GM23338 (cell line): Measurements from ENCODE around the gene ASAP2. TPM values are rescaled to one million over a fixed set of nuclear protein-coding genes. Genes with fewer than 3 reads are reported as not detected.

ENCODE experiments used
- ATAC-seq: fragments of 200-7000 bp; cut with Tn5 transposase; 3 replicates; pipeline ENCODE4 v1.9.1; 2020
- DNase-seq: peaks from one replicate; pipeline ENCODE4 v3.0.0-alpha.2; 2015; ENCODE audit warnings: low spot score
- H2AFZ ChIP-seq: fragments of 200-600 bp; sonication (generic); 2 replicates; pipeline ENCODE4 v1.8.0; 2016; ENCODE audit warnings: antibody characterized with exemption, mild to moderate bottlenecking, moderate library complexity
- H3F3A ChIP-seq: fragments of 200-600 bp; sonication (generic); replicated peaks from 2 replicates; pipeline ENCODE4 v1.8.0; 2017; ENCODE audit warnings: antibody characterized with exemption, mixed run types, low read depth
- H3K27ac ChIP-seq: fragments of 200-600 bp; sonication (generic); 2 replicates; pipeline ENCODE4 v1.6.1; 2016; ENCODE audit warnings: low read depth
- H3K27me3 ChIP-seq: fragments of 200-600 bp; sonication (generic); 2 replicates; pipeline ENCODE4 v1.8.0; 2016; ENCODE audit warnings: mild to moderate bottlenecking, mixed run types, moderate library complexity; ENCODE audit not compliant: insufficient read depth
- H3K36me3 ChIP-seq: fragments of 200-600 bp; sonication (generic); 2 replicates; pipeline ENCODE4 v1.8.0; 2016; ENCODE audit warnings: mild to moderate bottlenecking; ENCODE audit not compliant: insufficient read depth
- H3K4me1 ChIP-seq: fragments of 200-600 bp; sonication (generic); 2 replicates; pipeline ENCODE4 v1.8.0; 2016; ENCODE audit warnings: mild to moderate bottlenecking, moderate library complexity; ENCODE audit not compliant: insufficient read depth
- H3K4me2 ChIP-seq: fragments of 200-600 bp; sonication (generic); 2 replicates; pipeline ENCODE4 v1.7.1; 2017; ENCODE audit warnings: mixed run types
- H3K4me3 ChIP-seq: fragments of 200-600 bp; sonication (generic); 2 replicates; pipeline ENCODE4 v1.6.1; 2016; ENCODE audit warnings: mixed run types
- H3K79me2 ChIP-seq: fragments of 200-600 bp; sonication (generic); replicated peaks from 2 replicates; pipeline ENCODE4 v1.8.0; 2017; ENCODE audit warnings: mild to moderate bottlenecking; ENCODE audit not compliant: insufficient read depth
- H3K9me2 ChIP-seq: fragments of 200-600 bp; sonication (generic); 2 replicates; pipeline ENCODE4 v1.8.0; 2017; ENCODE audit not compliant: insufficient read depth
- H4K20me1 ChIP-seq: fragments of 200-600 bp; sonication (generic); replicated peaks from 2 replicates; pipeline ENCODE4 v1.8.0; 2017; ENCODE audit warnings: mild to moderate bottlenecking; ENCODE audit not compliant: insufficient read depth
- H3K27ac Mint-ChIP-seq: 2 replicates; pipeline ENCODE4 v1.8.0; 2020; ENCODE audit warnings: inconsistent platforms, mild to moderate bottlenecking, moderate library complexity, mixed read lengths
- H3K27me3 Mint-ChIP-seq: 3 replicates; pipeline ENCODE4 v1.8.0; 2022; ENCODE audit warnings: low read depth, mild to moderate bottlenecking, moderate library complexity, mixed read lengths, inconsistent platforms; ENCODE audit not compliant: insufficient read depth, poor library complexity
- H3K36me3 Mint-ChIP-seq: 3 replicates; pipeline ENCODE4 v1.8.0; 2021; ENCODE audit warnings: low read depth, mild to moderate bottlenecking, inconsistent platforms, moderate library complexity, mixed read lengths
- H3K4me1 Mint-ChIP-seq: 3 replicates; pipeline ENCODE4 v1.8.0; 2020; ENCODE audit warnings: mild to moderate bottlenecking, inconsistent platforms, mixed read lengths
- H3K4me3 Mint-ChIP-seq: 3 replicates; pipeline ENCODE4 v1.8.0; 2021; ENCODE audit warnings: moderate library complexity, mild to moderate bottlenecking, inconsistent platforms, mixed read lengths
- H3K9me3 Mint-ChIP-seq: 3 replicates; pipeline ENCODE4 v1.8.0; 2020; ENCODE audit warnings: moderate library complexity, mild to moderate bottlenecking, inconsistent platforms, mixed read lengths
- CREB1 ChIP-seq: fragments of 250-450 bp; sonication (Bioruptor Pico); IDR thresholded peaks from 2 replicates; pipeline ENCODE4 v1.5.0; 2020; ENCODE audit warnings: low read depth, mild to moderate bottlenecking, moderate library complexity
- EZH2 ChIP-seq: fragments of 200-600 bp; sonication (generic); IDR thresholded peaks from one replicate; pipeline ENCODE4 v1.8.0; 2017; ENCODE audit warnings: antibody characterized with exemption, mild to moderate bottlenecking, low read depth; ENCODE audit not compliant: unreplicated experiment
- JUNB ChIP-seq: IDR thresholded peaks from one replicate; pipeline ENCODE4 v1.6.1; 2016; ENCODE audit warnings: antibody characterized with exemption; ENCODE audit not compliant: unreplicated experiment
- NANOG ChIP-seq: IDR thresholded peaks from 2 replicates; pipeline ENCODE4 v1.6.1; 2016; ENCODE audit warnings: antibody characterized with exemption, borderline replicate concordance
- POLR2AphosphoS5 ChIP-seq: IDR thresholded peaks from 2 replicates; pipeline ENCODE4 v1.6.1; 2016; ENCODE audit warnings: antibody characterized with exemption, low read depth
- STAT1 ChIP-seq: IDR thresholded peaks from one replicate; pipeline ENCODE4 v1.6.1; 2016; ENCODE audit warnings: antibody characterized with exemption; ENCODE audit not compliant: unreplicated experiment
- ZNF114 ChIP-seq: fragments of 250-450 bp; sonication (Bioruptor Pico); IDR thresholded peaks from 2 replicates; pipeline ENCODE4 v1.5.0; 2020; ENCODE audit warnings: mild to moderate bottlenecking, moderate library complexity
- ZNF331 ChIP-seq: fragments of 250-450 bp; sonication (Bioruptor Pico); IDR thresholded peaks from 2 replicates; pipeline ENCODE4 v1.5.0; 2020; ENCODE audit warnings: low read depth, mild to moderate bottlenecking, moderate library complexity
- polyA plus RNA-seq: library from polyadenylated mRNA; unstranded; fragments of >200 nt; fragmentation: Nextera tagmentation; extraction: Ambion mirVana; gene quantifications from 2 replicates; pipeline ENCODE4 v1.2.1, GENCODE V29; 2016
- total RNA-seq: library from RNA; depleted of rRNA; stranded (reverse); fragments of >200 nt; shearing (Covaris generic); gene quantifications from 2 replicates; pipeline ENCODE4 v1.2.3, GENCODE V29; 2014
- TF ChIP-seq, protein P1 (sequence below): IDR thresholded peaks from one replicate; pipeline ENCODE4 v1.6.1; 2018; ENCODE audit warnings: antibody characterized with exemption; ENCODE audit not compliant: unreplicated experiment
- TF ChIP-seq, protein P2 (sequence below), 2 experiments: fragments of 200-600 bp in 1 of 2; sonication (generic) in 1 of 2; conservative IDR thresholded peaks; 2 replicates each; pipeline versions ENCODE4 v1.5.1 to v1.6.1; 2016 to 2017; ENCODE audit warnings: antibody characterized with exemption in 2 of 2, low read depth in 2 of 2, mild to moderate bottlenecking in 2 of 2, moderate library complexity in 1 of 2
- TF ChIP-seq, protein P3 (sequence below): fragments of 250-450 bp; sonication (Bioruptor Pico); IDR thresholded peaks from 2 replicates; pipeline ENCODE4 v1.5.0; 2020; ENCODE audit warnings: mild to moderate bottlenecking, moderate library complexity
- TF ChIP-seq, protein P4 (sequence below): IDR thresholded peaks from 2 replicates; pipeline ENCODE4 v1.6.1; 2016; ENCODE audit warnings: antibody characterized with exemption

Gene ASAP2
- total and polyA plus RNA-seq, 2 experiments from 2014 or later, result 2.6 to 15.6 TPM

DNA sequence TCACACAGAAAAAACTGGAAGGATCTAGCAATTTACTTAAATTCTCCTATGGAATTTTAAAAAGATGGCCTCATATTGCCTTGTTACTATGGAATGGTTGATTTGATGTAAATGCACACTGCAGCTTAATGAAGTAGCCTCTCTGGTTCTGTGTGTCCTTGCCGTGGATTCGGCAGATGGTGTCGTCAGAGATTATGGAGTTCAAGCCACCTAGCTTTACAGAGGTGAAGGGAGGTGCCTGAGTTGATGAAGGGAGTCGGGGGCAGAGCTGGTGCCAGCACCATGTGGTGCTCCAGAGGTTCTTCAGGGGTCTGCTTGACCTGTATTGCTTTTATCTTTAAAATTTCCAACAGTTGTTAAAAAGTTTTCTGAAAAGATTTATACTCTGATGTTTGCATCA, 48.8 kb downstream of the ASAP2 start (continued):
- TF ChIP-seq, protein P1, sequence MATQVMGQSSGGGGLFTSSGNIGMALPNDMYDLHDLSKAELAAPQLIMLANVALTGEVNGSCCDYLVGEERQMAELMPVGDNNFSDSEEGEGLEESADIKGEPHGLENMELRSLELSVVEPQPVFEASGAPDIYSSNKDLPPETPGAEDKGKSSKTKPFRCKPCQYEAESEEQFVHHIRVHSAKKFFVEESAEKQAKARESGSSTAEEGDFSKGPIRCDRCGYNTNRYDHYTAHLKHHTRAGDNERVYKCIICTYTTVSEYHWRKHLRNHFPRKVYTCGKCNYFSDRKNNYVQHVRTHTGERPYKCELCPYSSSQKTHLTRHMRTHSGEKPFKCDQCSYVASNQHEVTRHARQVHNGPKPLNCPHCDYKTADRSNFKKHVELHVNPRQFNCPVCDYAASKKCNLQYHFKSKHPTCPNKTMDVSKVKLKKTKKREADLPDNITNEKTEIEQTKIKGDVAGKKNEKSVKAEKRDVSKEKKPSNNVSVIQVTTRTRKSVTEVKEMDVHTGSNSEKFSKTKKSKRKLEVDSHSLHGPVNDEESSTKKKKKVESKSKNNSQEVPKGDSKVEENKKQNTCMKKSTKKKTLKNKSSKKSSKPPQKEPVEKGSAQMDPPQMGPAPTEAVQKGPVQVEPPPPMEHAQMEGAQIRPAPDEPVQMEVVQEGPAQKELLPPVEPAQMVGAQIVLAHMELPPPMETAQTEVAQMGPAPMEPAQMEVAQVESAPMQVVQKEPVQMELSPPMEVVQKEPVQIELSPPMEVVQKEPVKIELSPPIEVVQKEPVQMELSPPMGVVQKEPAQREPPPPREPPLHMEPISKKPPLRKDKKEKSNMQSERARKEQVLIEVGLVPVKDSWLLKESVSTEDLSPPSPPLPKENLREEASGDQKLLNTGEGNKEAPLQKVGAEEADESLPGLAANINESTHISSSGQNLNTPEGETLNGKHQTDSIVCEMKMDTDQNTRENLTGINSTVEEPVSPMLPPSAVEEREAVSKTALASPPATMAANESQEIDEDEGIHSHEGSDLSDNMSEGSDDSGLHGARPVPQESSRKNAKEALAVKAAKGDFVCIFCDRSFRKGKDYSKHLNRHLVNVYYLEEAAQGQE, result no peak
- TF ChIP-seq CREB1 (no peak), EZH2 (no peak), JUNB (no peak), NANOG (no peak)

DNA sequence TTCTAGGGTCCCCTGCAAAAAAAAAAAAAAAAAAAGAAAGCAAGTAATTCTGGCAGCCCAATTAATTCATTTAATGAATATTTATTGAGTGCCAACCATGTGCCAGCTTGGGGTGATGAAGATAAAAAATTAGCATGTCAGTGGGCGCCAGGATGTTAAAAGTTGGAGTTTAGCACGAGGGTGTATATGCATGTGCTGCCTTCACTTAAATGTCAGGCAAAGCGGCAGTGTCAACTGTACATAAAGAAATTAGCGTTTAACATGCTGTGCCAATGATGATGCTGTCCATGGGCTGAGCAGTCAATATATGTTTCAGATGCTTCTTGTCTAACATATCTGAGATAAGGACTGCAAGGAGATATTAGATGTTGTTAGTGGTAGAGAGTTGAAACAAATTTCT, 49.5 kb downstream of the ASAP2 start:
- no peaks in the 10 kb centered on the region for H3F3A ChIP-seq
- H3K36me3 ChIP-seq, result no peaks in the 10 kb centered on the region
- H3K4me3 ChIP-seq, result no peak overlapping the region
- no peak for DNase-seq
- H3K27ac ChIP-seq, result peak overlapping the region; percentile 75; the same call in 1 of the 2 replicates
- Mint-ChIP-seq H3K27me3 (peaks cover 12% of the 10 kb centered on the region), H3K9me3 (no peaks in the 10 kb centered on the region), H3K4me3 (no peak overlapping the region), H3K27ac (no peak overlapping the region), H3K4me1 (peaks cover 60% of the 10 kb centered on the region), H3K36me3 (no peaks in the 10 kb centered on the region)
- peaks cover 72% of the 10 kb centered on the region for H3K79me2 ChIP-seq
- no peaks in the 10 kb centered on the region for H3K27me3 ChIP-seq
- peaks cover 28% of the 10 kb centered on the region for H4K20me1 ChIP-seq
- H3K9me2 ChIP-seq, result no peaks in the 10 kb centered on the region
- peak overlapping the region; percentile 32; the same call in 1 of the 2 replicates for H3K4me2 ChIP-seq
- H2AFZ ChIP-seq, result no peak overlapping the region
- peaks cover 31% of the 10 kb centered on the region for H3K4me1 ChIP-seq
- ATAC-seq, result no peak
- TF ChIP-seq JUNB, result no peak
- no peak for TF ChIP-seq NANOG
- no peak for TF ChIP-seq ZNF331 (CRISPR knock-in tag)
- no peak for TF ChIP-seq ZNF114 (CRISPR knock-in tag)
- TF ChIP-seq, protein P2, sequence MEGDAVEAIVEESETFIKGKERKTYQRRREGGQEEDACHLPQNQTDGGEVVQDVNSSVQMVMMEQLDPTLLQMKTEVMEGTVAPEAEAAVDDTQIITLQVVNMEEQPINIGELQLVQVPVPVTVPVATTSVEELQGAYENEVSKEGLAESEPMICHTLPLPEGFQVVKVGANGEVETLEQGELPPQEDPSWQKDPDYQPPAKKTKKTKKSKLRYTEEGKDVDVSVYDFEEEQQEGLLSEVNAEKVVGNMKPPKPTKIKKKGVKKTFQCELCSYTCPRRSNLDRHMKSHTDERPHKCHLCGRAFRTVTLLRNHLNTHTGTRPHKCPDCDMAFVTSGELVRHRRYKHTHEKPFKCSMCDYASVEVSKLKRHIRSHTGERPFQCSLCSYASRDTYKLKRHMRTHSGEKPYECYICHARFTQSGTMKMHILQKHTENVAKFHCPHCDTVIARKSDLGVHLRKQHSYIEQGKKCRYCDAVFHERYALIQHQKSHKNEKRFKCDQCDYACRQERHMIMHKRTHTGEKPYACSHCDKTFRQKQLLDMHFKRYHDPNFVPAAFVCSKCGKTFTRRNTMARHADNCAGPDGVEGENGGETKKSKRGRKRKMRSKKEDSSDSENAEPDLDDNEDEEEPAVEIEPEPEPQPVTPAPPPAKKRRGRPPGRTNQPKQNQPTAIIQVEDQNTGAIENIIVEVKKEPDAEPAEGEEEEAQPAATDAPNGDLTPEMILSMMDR (conservative IDR thresholded peaks at IDR 0.05; ENCODE audit: low read depth in 2 of 2), result no peak
- TF ChIP-seq, protein P3, sequence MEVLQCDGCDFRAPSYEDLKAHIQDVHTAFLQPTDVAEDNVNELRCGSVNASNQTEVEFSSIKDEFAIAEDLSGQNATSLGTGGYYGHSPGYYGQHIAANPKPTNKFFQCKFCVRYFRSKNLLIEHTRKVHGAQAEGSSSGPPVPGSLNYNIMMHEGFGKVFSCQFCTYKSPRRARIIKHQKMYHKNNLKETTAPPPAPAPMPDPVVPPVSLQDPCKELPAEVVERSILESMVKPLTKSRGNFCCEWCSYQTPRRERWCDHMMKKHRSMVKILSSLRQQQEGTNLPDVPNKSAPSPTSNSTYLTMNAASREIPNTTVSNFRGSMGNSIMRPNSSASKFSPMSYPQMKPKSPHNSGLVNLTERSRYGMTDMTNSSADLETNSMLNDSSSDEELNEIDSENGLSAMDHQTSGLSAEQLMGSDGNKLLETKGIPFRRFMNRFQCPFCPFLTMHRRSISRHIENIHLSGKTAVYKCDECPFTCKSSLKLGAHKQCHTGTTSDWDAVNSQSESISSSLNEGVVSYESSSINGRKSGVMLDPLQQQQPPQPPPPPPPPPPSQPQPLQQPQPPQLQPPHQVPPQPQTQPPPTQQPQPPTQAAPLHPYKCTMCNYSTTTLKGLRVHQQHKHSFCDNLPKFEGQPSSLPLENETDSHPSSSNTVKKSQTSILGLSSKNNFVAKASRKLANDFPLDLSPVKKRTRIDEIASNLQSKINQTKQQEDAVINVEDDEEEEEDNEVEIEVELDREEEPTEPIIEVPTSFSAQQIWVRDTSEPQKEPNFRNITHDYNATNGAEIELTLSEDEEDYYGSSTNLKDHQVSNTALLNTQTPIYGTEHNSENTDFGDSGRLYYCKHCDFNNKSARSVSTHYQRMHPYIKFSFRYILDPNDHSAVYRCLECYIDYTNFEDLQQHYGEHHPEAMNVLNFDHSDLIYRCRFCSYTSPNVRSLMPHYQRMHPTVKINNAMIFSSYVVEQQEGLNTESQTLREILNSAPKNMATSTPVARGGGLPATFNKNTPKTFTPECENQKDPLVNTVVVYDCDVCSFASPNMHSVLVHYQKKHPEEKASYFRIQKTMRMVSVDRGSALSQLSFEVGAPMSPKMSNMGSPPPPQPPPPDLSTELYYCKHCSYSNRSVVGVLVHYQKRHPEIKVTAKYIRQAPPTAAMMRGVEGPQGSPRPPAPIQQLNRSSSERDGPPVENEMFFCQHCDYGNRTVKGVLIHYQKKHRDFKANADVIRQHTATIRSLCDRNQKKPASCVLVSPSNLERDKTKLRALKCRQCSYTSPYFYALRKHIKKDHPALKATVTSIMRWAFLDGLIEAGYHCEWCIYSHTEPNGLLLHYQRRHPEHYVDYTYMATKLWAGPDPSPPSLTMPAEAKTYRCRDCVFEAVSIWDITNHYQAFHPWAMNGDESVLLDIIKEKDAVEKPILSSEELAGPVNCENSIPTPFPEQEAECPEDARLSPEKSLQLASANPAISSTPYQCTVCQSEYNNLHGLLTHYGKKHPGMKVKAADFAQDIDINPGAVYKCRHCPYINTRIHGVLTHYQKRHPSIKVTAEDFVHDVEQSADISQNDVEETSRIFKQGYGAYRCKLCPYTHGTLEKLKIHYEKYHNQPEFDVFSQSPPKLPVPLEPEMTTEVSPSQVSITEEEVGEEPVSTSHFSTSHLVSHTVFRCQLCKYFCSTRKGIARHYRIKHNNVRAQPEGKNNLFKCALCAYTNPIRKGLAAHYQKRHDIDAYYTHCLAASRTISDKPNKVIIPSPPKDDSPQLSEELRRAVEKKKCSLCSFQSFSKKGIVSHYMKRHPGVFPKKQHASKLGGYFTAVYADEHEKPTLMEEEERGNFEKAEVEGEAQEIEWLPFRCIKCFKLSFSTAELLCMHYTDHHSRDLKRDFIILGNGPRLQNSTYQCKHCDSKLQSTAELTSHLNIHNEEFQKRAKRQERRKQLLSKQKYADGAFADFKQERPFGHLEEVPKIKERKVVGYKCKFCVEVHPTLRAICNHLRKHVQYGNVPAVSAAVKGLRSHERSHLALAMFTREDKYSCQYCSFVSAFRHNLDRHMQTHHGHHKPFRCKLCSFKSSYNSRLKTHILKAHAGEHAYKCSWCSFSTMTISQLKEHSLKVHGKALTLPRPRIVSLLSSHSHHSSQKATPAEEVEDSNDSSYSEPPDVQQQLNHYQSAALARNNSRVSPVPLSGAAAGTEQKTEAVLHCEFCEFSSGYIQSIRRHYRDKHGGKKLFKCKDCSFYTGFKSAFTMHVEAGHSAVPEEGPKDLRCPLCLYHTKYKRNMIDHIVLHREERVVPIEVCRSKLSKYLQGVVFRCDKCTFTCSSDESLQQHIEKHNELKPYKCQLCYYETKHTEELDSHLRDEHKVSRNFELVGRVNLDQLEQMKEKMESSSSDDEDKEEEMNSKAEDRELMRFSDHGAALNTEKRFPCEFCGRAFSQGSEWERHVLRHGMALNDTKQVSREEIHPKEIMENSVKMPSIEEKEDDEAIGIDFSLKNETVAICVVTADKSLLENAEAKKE (CRISPR knock-in tag), result no peak
- TF ChIP-seq STAT1, result no peak
- no peak for TF ChIP-seq POLR2AphosphoS5
- TF ChIP-seq, protein P4, sequence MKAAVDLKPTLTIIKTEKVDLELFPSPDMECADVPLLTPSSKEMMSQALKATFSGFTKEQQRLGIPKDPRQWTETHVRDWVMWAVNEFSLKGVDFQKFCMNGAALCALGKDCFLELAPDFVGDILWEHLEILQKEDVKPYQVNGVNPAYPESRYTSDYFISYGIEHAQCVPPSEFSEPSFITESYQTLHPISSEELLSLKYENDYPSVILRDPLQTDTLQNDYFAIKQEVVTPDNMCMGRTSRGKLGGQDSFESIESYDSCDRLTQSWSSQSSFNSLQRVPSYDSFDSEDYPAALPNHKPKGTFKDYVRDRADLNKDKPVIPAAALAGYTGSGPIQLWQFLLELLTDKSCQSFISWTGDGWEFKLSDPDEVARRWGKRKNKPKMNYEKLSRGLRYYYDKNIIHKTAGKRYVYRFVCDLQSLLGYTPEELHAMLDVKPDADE, result no peak
